K562 (cell line): ENCODE data around the gene PRKAR1B. TPM values are rescaled to one million over a fixed set of nuclear protein-coding genes. Genes with fewer than 3 reads are reported as not detected.

Experiments
- ATAC-seq: fragments of 200-7000 bp; cut with Tn5 transposase; 3 replicates; pipeline ENCODE4 v1.9.1; 2020; ENCODE audit warnings: moderate library complexity
- BruUV-seq: library from RNA; stranded (reverse); fragments of 400-500 nt; replicated peaks from 2 replicates; lab custom pipeline; 2021; lab: Mats Ljungman, UMichigan
- CTCF ChIA-PET: fragments of 300-600 bp; formaldehyde crosslinking; extraction: SDS; loops from one replicate; lab custom pipeline; 2021; ENCODE audit warnings: low intra/inter-chr PET ratio; lab: Yijun Ruan, JAX
- POLR2A ChIA-PET: fragments of 300-600, 350-650 bp; sonication (Branson Sonifier 250); formaldehyde crosslinking; extraction: SDS; loops from one replicate; lab custom pipeline; 2021; ENCODE audit warnings: antibody characterized with exemption, inconsistent platforms; lab: Yijun Ruan, JAX
- DNase-seq, 4 experiments: peaks; one replicate each; pipeline versions ENCODE4 v3.0.0 to v3.0.0-alpha.2; 2011 to 2018; ENCODE audit warnings: low spot score in 3 of 4, mixed read lengths in 3 of 4; ENCODE audit errors: extremely low read depth in 1 of 4
- FAIRE-seq: peaks from 2 replicates; lab custom pipeline; 2011; peaks lifted over from hg19 to GRCh38; lab: Jason Lieb, UNC
- H2AFZ ChIP-seq: 2 replicates; pipeline ENCODE4 v1.6.0; 2011; ENCODE audit warnings: low read depth, low read length, control low read depth, inconsistent platforms
- H3K27ac ChIP-seq: fragments of 200-600 bp; 3 replicates; pipeline ENCODE4 v1.8.0; 2011; ENCODE audit warnings: low read depth, mild to moderate bottlenecking, control low read depth, inconsistent platforms, low read length, moderate library complexity, mixed read lengths; ENCODE audit errors: extremely low read depth
- H3K27me3 ChIP-seq, 2 experiments: fragments of 300-600 bp in 1 of 2; 2 replicates in 1 of 2; 3 replicates in 1 of 2; pipeline versions ENCODE4 v1.6.0 to v1.8.0; 2011; ENCODE audit warnings: inconsistent platforms in 2 of 2, low read length in 2 of 2, mild to moderate bottlenecking in 1 of 2, mixed read lengths in 1 of 2, moderate library complexity in 1 of 2; ENCODE audit not compliant: control insufficient read depth in 2 of 2, insufficient read depth in 2 of 2
- H3K36me3 ChIP-seq: fragments of 300-600 bp; 3 replicates; pipeline ENCODE4 v1.8.0; 2011; ENCODE audit warnings: mild to moderate bottlenecking, low read length, inconsistent platforms; ENCODE audit not compliant: control insufficient read depth, insufficient read depth
- H3K4me1 ChIP-seq, 2 experiments: fragments of 200-600 bp in 1 of 2; replicated peaks in 1 of 2; 2 replicates in 1 of 2; 3 replicates in 1 of 2; pipeline versions ENCODE4 v1.5.1 to v1.8.0; 2011; ENCODE audit warnings: inconsistent platforms in 2 of 2, low read length in 2 of 2, mild to moderate bottlenecking in 1 of 2, mixed read lengths in 1 of 2, moderate library complexity in 1 of 2; ENCODE audit not compliant: control insufficient read depth in 2 of 2, insufficient read depth in 2 of 2
- H3K4me2 ChIP-seq: 2 replicates; pipeline ENCODE4 v1.6.1; 2011; ENCODE audit warnings: low read length, control low read depth, inconsistent platforms, mixed read lengths; ENCODE audit not compliant: insufficient read depth
- H3K4me3 ChIP-seq: fragments of 200-600 bp; sonication (generic), shearing (Covaris generic); 2 replicates; pipeline ENCODE4 v1.5.1; 2016; ENCODE audit warnings: control low read depth, inconsistent platforms
- H3K79me2 ChIP-seq: fragments of 200-600 bp; 3 replicates; pipeline ENCODE4 v1.8.0; 2011; ENCODE audit warnings: low read length, inconsistent platforms; ENCODE audit not compliant: control insufficient read depth, insufficient read depth
- H3K9ac ChIP-seq, 2 experiments: 2 replicates each; pipeline versions ENCODE4 v1.6.0 to v1.6.1; 2011; ENCODE audit warnings: low read depth in 2 of 2, low read length in 2 of 2, control low read depth in 1 of 2, inconsistent platforms in 1 of 2, mild to moderate bottlenecking in 1 of 2, mixed read lengths in 1 of 2; ENCODE audit not compliant: insufficient read depth in 1 of 2
- H3K9me1 ChIP-seq: one replicate; pipeline ENCODE4 v1.6.0; 2011; ENCODE audit warnings: inconsistent platforms, mild to moderate bottlenecking, low read length, moderate library complexity; ENCODE audit not compliant: control insufficient read depth, insufficient read depth
- H3K9me3 ChIP-seq: replicated peaks from 2 replicates; pipeline ENCODE4 v1.5.1; 2011; ENCODE audit warnings: low read depth, low read length, inconsistent platforms; ENCODE audit not compliant: control insufficient read depth, insufficient read depth
- H4K20me1 ChIP-seq: replicated peaks from 2 replicates; pipeline ENCODE4 v1.6.1; 2011; ENCODE audit warnings: low read length, inconsistent platforms, mixed read lengths; ENCODE audit not compliant: control insufficient read depth, insufficient read depth
- MEIS2 ChIP-seq: fragments of 450-650 bp; IDR thresholded peaks from 2 replicates; pipeline ENCODE4 v1.6.1; 2014; ENCODE audit warnings: mild to moderate bottlenecking; ENCODE audit not compliant: partially characterized antibody
- NCOA6 ChIP-seq: fragments of 450-650 bp; IDR thresholded peaks from 2 replicates; pipeline ENCODE4 v1.6.1; 2017; ENCODE audit warnings: mild to moderate bottlenecking
- PHF20 ChIP-seq: fragments of 450-650 bp; IDR thresholded peaks from 2 replicates; pipeline ENCODE4 v1.6.1; 2018; ENCODE audit not compliant: partially characterized antibody
- RBFOX2 ChIP-seq: fragments of 200-400 bp; formaldehyde crosslinking; IDR thresholded peaks from 2 replicates; pipeline ENCODE4 v1.6.1; 2017; ENCODE audit warnings: low read depth, mild to moderate bottlenecking, low read length, moderate library complexity
- RBM14 ChIP-seq: fragments of 200-400 bp; formaldehyde crosslinking; IDR thresholded peaks from 2 replicates; pipeline ENCODE4 v1.6.1; 2018; ENCODE audit warnings: low read depth, mild to moderate bottlenecking, low read length, moderate library complexity, borderline replicate concordance; ENCODE audit not compliant: insufficient read depth
- ZNF224 ChIP-seq: sonication (generic); formaldehyde crosslinking; IDR thresholded peaks from 2 replicates; pipeline ENCODE4 v1.8.0; 2022; ENCODE audit warnings: mild to moderate bottlenecking, missing genetic modification reagents
- ZNF589 ChIP-seq: fragments of 200-800 bp; sonication (Bioruptor generic); IDR thresholded peaks from 2 replicates; pipeline ENCODE4 v1.6.1; 2016; ENCODE audit warnings: low read depth, missing genetic modification characterization, missing compliant biosample characterization
- ZNF780A ChIP-seq: fragments of 250-450 bp; sonication (Bioruptor Pico); IDR thresholded peaks from 2 replicates; pipeline ENCODE4 v1.5.0; 2021; ENCODE audit warnings: mild to moderate bottlenecking
- WGBS: fragments of 100-300 bp; shearing (Covaris generic); methylation state at CpG from one replicate; pipeline ENCODE4 v1.1.6; 2016; ENCODE audit warnings: low coverage, mixed read lengths; ENCODE audit not compliant: insufficient coverage; ENCODE audit errors: missing lambda C conversion rate; 5-methylcytosine and 5-hydroxymethylcytosine counted together
- in situ Hi-C: fragments of 300-500 bp; cut with MboI; formaldehyde crosslinking; loops from 4 replicates; pipeline ENCODE4 v1.15.0; 2018; ENCODE audit warnings: inconsistent platforms, mixed read lengths
- intact Hi-C: fragments of 100-400 bp; cut with micrococcal nuclease; formaldehyde crosslinking; loops from 2 replicates; pipeline ENCODE4 v1.14.2; 2022
- polyA plus RNA-seq, 8 experiments: library from polyadenylated mRNA; depleted of rRNA in 4 of 8; stranded (reverse) in 5 of 8; unstranded in 3 of 8; fragments of >200 nt; fragmentation: Nextera tagmentation in 2 of 8; fragmentation: Illumina TruSeq in 1 of 8; extraction: Ambion mirVana in 2 of 8; extraction: Trizol in 1 of 8; gene quantifications; 2 replicates each; pipeline versions ENCODE4 v1.2.1 to v1.2.3, GENCODE V29; 2011 to 2014; ENCODE audit warnings: inconsistent platforms in 1 of 8, missing spikeins in 1 of 8
- total RNA-seq, 7 experiments: library from RNA; depleted of rRNA in 6 of 7; stranded (reverse); fragments of >200 nt in 6 of 7; fragmentation: Illumina TruSeq in 2 of 7; extraction: Trizol in 2 of 7; gene quantifications; 2 replicates each; pipeline versions ENCODE4 v1.2.1 to v1.2.3, GENCODE V29; 2011 to 2021; ENCODE audit warnings: low replicate concordance in 1 of 7
- TF ChIP-seq, protein P1 (sequence below): sonication (generic); formaldehyde crosslinking; IDR thresholded peaks from 2 replicates; pipeline ENCODE4 v1.8.1; 2023; ENCODE audit warnings: mild to moderate bottlenecking, missing genetic modification reagents

The PRKAR1B gene
- total and polyA plus RNA-seq, 9 of the 15 experiments (the other 6 are each of a cell fraction or from before 2014, with no cell fraction given): 0.99 to 30.5 (median 12.7) TPM

DNA sequence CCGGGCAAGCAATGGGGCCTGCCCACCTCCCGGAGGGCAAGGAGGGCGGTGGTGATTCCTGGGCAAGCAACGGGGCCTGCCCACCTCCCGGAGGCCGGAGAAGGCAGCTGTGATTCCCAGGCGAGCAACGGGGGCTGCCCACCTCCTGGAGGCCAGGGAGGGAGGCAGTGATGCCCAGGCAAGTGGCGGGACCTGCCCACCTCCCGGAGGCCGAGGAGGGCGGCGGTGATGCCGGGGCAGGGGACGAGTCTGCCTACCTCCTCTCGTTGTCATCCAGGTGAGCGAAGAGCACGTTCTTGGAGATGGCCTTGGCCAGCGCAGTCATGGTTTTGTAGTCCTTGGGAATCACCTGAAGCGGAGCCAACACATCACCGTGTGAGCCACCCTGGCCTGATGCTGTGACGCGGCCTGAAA is 50.1 kb downstream of the PRKAR1B start:
- FAIRE-seq: no peak
- ATAC-seq: no peak
- Histone ChIP-seq H3K9me1 (no peaks in the 10 kb centered on the region), H3K27me3 (no peaks in the 10 kb centered on the region), H3K9ac (no peak overlapping the region), H3K79me2 (no peaks in the 10 kb centered on the region), H3K9me3 (peaks cover 21% of the 10 kb centered on the region), H2AFZ (no peak overlapping the region), H3K36me3 (peaks cover 39% of the 10 kb centered on the region; the same call in 2 of the 3 replicates), H3K4me2 (no peak overlapping the region), H3K4me3 (no peak overlapping the region), H3K27ac (no peak overlapping the region), H4K20me1 (no peaks in the 10 kb centered on the region), H3K4me1 (no peaks in the 10 kb centered on the region)
- intact Hi-C loops: no loop called here
- no peak for DNase-seq
- CTCF ChIA-PET: no interaction called here
- WGBS: 94% methylated on average over 11 of the region's 23 CpGs
- POLR2A ChIA-PET: no interaction called here
- in situ Hi-C loops: no loop called here
- no TSS peak for BruUV-seq
- TF ChIP-seq RBM14 (no peak), PHF20 (no peak), ZNF589 (no peak), MEIS2 (no peak), ZNF224 (CRISPR knock-in tag) (no peak), NCOA6 (no peak), ZNF780A (CRISPR knock-in tag) (no peak), RBFOX2 (no peak)
- TF ChIP-seq, protein P1, sequence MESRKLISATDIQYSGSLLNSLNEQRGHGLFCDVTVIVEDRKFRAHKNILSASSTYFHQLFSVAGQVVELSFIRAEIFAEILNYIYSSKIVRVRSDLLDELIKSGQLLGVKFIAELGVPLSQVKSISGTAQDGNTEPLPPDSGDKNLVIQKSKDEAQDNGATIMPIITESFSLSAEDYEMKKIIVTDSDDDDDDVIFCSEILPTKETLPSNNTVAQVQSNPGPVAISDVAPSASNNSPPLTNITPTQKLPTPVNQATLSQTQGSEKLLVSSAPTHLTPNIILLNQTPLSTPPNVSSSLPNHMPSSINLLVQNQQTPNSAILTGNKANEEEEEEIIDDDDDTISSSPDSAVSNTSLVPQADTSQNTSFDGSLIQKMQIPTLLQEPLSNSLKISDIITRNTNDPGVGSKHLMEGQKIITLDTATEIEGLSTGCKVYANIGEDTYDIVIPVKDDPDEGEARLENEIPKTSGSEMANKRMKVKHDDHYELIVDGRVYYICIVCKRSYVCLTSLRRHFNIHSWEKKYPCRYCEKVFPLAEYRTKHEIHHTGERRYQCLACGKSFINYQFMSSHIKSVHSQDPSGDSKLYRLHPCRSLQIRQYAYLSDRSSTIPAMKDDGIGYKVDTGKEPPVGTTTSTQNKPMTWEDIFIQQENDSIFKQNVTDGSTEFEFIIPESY (CRISPR knock-in tag): no peak
